Measurements from ENCODE around the gene RYR1.
A peak's percentile ranks its signal among the peaks of the same experiment; 100 is the strongest.

The RYR1 gene

GRCh38 chr19:38473201-38473600, 39.7 kb downstream of the RYR1 start:
- no peaks in the 10 kb centered on the region for H3K79me2 ChIP-seq (ENCODE audit: low read length)
- no peak overlapping the region for H3K27ac ChIP-seq (ENCODE audit: low read length)
- TF ChIP-seq CTCF (IDR thresholded peaks at IDR 0.05; ENCODE audit: low read depth, low read length): no peak
- TF ChIP-seq EZH2phosphoT487 (IDR thresholded peaks at IDR 0.05; ENCODE audit: low read depth): no peak
- no peaks in the 10 kb centered on the region for H4K20me1 ChIP-seq (ENCODE audit: insufficient read depth, low read length)
- H2AFZ ChIP-seq (ENCODE audit: low read depth, low read length): no peak overlapping the region
- no peaks in the 10 kb centered on the region for H3K4me1 ChIP-seq (ENCODE audit: low read length)
- no peak overlapping the region for H3K4me3 ChIP-seq (ENCODE audit: low read length)
- no peaks in the 10 kb centered on the region for H3K9me3 ChIP-seq (ENCODE audit: insufficient read depth, low read length)
- H3K4me2 ChIP-seq (ENCODE audit: low read length): no peak overlapping the region
- H3K9ac ChIP-seq (ENCODE audit: low read length): no peak overlapping the region
- no peaks in the 10 kb centered on the region for H3K27me3 ChIP-seq (ENCODE audit: low read depth, low read length)
- peaks cover 3% of the 10 kb centered on the region for H3K36me3 ChIP-seq (replicated peaks; ENCODE audit: low read depth, low read length)

GRCh38 chr19:38475176-38475575, 41.7 kb downstream of the RYR1 start:
- Histone ChIP-seq H3K4me2 (ENCODE audit: low read length) (no peak overlapping the region), H3K4me1 (ENCODE audit: low read length) (no peaks in the 10 kb centered on the region), H3K9ac (ENCODE audit: low read length) (no peak overlapping the region), H2AFZ (ENCODE audit: low read depth, low read length) (no peak overlapping the region), H3K27ac (ENCODE audit: low read length) (no peak overlapping the region), H3K4me3 (ENCODE audit: low read length) (no peak overlapping the region), H4K20me1 (ENCODE audit: insufficient read depth, low read length) (no peaks in the 10 kb centered on the region), H3K9me3 (ENCODE audit: insufficient read depth, low read length) (no peaks in the 10 kb centered on the region), H3K36me3 (replicated peaks; ENCODE audit: low read depth, low read length) (no peaks in the 10 kb centered on the region), H3K27me3 (ENCODE audit: low read depth, low read length) (no peaks in the 10 kb centered on the region), H3K79me2 (ENCODE audit: low read length) (no peaks in the 10 kb centered on the region)
- no peak for TF ChIP-seq CTCF (IDR thresholded peaks at IDR 0.05; ENCODE audit: low read depth, low read length)
- no peak for TF ChIP-seq EZH2phosphoT487 (IDR thresholded peaks at IDR 0.05; ENCODE audit: low read depth)

- Histone ChIP-seq H3K79me2 (ENCODE audit: low read length) (no peaks in the 10 kb centered on the region), H3K4me3 (ENCODE audit: low read length) (no peak overlapping the region), H4K20me1 (ENCODE audit: insufficient read depth, low read length) (no peaks in the 10 kb centered on the region), H3K9me3 (ENCODE audit: insufficient read depth, low read length) (no peaks in the 10 kb centered on the region), H3K27ac (ENCODE audit: low read length) (no peak overlapping the region), H3K4me1 (ENCODE audit: low read length) (no peaks in the 10 kb centered on the region), H3K4me2 (ENCODE audit: low read length) (no peak overlapping the region), H3K27me3 (ENCODE audit: low read depth, low read length) (no peaks in the 10 kb centered on the region), H3K36me3 (replicated peaks; ENCODE audit: low read depth, low read length) (no peaks in the 10 kb centered on the region), H2AFZ (ENCODE audit: low read depth, low read length) (no peak overlapping the region), H3K9ac (ENCODE audit: low read length) (no peak overlapping the region)
- TF ChIP-seq EZH2phosphoT487 (IDR thresholded peaks at IDR 0.05; ENCODE audit: low read depth) (no peak), CTCF (IDR thresholded peaks at IDR 0.05; ENCODE audit: low read depth, low read length) (peak; percentile 46)
These were observed 44.9 kb downstream of the RYR1 start for GRCh38 chr19:38478273-38478971.

- Histone ChIP-seq H3K36me3 (replicated peaks; ENCODE audit: low read depth, low read length) (peaks cover 8% of the 10 kb centered on the region), H3K4me3 (ENCODE audit: low read length) (no peak overlapping the region), H2AFZ (ENCODE audit: low read depth, low read length) (no peak overlapping the region), H3K27ac (ENCODE audit: low read length) (no peak overlapping the region), H3K9me3 (ENCODE audit: insufficient read depth, low read length) (no peaks in the 10 kb centered on the region), H3K4me2 (ENCODE audit: low read length) (no peak overlapping the region), H3K79me2 (ENCODE audit: low read length) (no peaks in the 10 kb centered on the region), H4K20me1 (ENCODE audit: insufficient read depth, low read length) (no peaks in the 10 kb centered on the region), H3K27me3 (ENCODE audit: low read depth, low read length) (no peaks in the 10 kb centered on the region), H3K9ac (ENCODE audit: low read length) (no peak overlapping the region), H3K4me1 (ENCODE audit: low read length) (no peaks in the 10 kb centered on the region)
- TF ChIP-seq EZH2phosphoT487 (IDR thresholded peaks at IDR 0.05; ENCODE audit: low read depth) (no peak), CTCF (IDR thresholded peaks at IDR 0.05; ENCODE audit: low read depth, low read length) (no peak)
These were observed 49.0 kb downstream of the RYR1 start for GRCh38 chr19:38482496-38482895.

Measured in OCI-LY3 (cell line).